C4-2B (cell line): ENCODE results near the gene AGBL1.

Experiments
- H3K27ac ChIP-seq: fragments of 450-650 bp; 2 replicates; pipeline ENCODE4 v1.5.1; 2017
- CTCF ChIP-seq: fragments of 450-650 bp; conservative IDR thresholded peaks from 2 replicates; pipeline ENCODE4 v1.5.1; 2017; ENCODE audit warnings: mild to moderate bottlenecking
- ZFX ChIP-seq: fragments of 450-650 bp; IDR thresholded peaks from 2 replicates; pipeline ENCODE4 v1.6.1; 2017

The AGBL1 gene

GRCh38 chr15:86608461-86609205, 529.0 kb downstream of the AGBL1 start:
- no peak for TF ChIP-seq ZFX
- no peak for TF ChIP-seq CTCF
- no peak overlapping the region for H3K27ac ChIP-seq

GRCh38 chr15:86609275-86609674, 529.6 kb downstream of the AGBL1 start:
- TF ChIP-seq ZFX (no peak), CTCF (no peak)

GRCh38 chr15:86610038-86610437, 530.4 kb downstream of the AGBL1 start:
- no peak overlapping the region for H3K27ac ChIP-seq
- no peak for TF ChIP-seq ZFX
- TF ChIP-seq CTCF: no peak

More at GRCh38 chr15:86609275-86609674, 529.6 kb downstream of the AGBL1 start:
- no peak overlapping the region for H3K27ac ChIP-seq

GRCh38 chr15:86611417-86612040, 531.9 kb downstream of the AGBL1 start:
- peak overlapping the region; percentile 45; the same call in 1 of the 2 replicates for H3K27ac ChIP-seq
- TF ChIP-seq CTCF: no peak
- TF ChIP-seq ZFX: no peak

GRCh38 chr15:86615411-86615810, 535.7 kb downstream of the AGBL1 start:
- H3K27ac ChIP-seq: no peak overlapping the region
- no peak for TF ChIP-seq ZFX
- no peak for TF ChIP-seq CTCF

GRCh38 chr15:86615816-86616215, 536.1 kb downstream of the AGBL1 start:
- TF ChIP-seq ZFX: no peak
- TF ChIP-seq CTCF: no peak
- no peak overlapping the region for H3K27ac ChIP-seq

GRCh38 chr15:86616771-86617170, 537.1 kb downstream of the AGBL1 start:
- TF ChIP-seq CTCF: no peak
- TF ChIP-seq ZFX: no peak
- H3K27ac ChIP-seq: no peak overlapping the region
